HG03039 (cell line): ENCODE measurements around the gene HEXIM1.

Source experiments
- ATAC-seq: cut with Tn5 transposase; IDR thresholded peaks from one replicate; pipeline ENCODE4 v1.9.1; 2021; ENCODE audit warnings: mild to moderate bottlenecking, moderate library complexity; ENCODE audit not compliant: unreplicated experiment

The HEXIM1 gene

GRCh38 chr17:45128989-45129388 is 19.3 kb upstream of the HEXIM1 start:
- ATAC-seq = no peak

- no peak for ATAC-seq
Measured at GRCh38 chr17:45129426-45129939, 18.8 kb upstream of the HEXIM1 start.

GRCh38 chr17:45129940-45130680 is 18.2 kb upstream of the HEXIM1 start:
- ATAC-seq = no peak

- no peak for ATAC-seq
Measured at GRCh38 chr17:45130681-45131615, 17.3 kb upstream of the HEXIM1 start.

GRCh38 chr17:45131616-45132319 is 16.5 kb upstream of the HEXIM1 start:
- ATAC-seq = no peak

GRCh38 chr17:45132320-45132571 is 16.0 kb upstream of the HEXIM1 start, which contains the start of gene PLCD3:
Gene PLCD3, minus strand, starts transcription at chr17:45132515. Its CDS starts 105 bp downstream, at chr17:45132410.
- ATAC-seq = no peak

- ATAC-seq = no peak
Measured at GRCh38 chr17:45132572-45133463, 15.5 kb upstream of the HEXIM1 start.

- peak; percentile 61 for ATAC-seq
Measured at GRCh38 chr17:45135192-45135977, 12.9 kb upstream of the HEXIM1 start, which contains the start of gene ACBD4. Gene ACBD4, plus strand, starts transcription at chr17:45135687. Its CDS starts 458 bp downstream, at chr17:45136145.

- no peak for ATAC-seq
Measured at GRCh38 chr17:45135978-45136791, 12.1 kb upstream of the HEXIM1 start.

- ATAC-seq = no peak
Measured at GRCh38 chr17:45136846-45137560, 11.3 kb upstream of the HEXIM1 start.

GRCh38 chr17:45137561-45138305 is 10.5 kb upstream of the HEXIM1 start:
- ATAC-seq = no peak

- no peak for ATAC-seq
Measured at GRCh38 chr17:45138911-45139532, 9.3 kb upstream of the HEXIM1 start.

- ATAC-seq = no peak
Measured at GRCh38 chr17:45139533-45139920, 8.7 kb upstream of the HEXIM1 start.

- ATAC-seq = no peak
Measured at GRCh38 chr17:45143094-45143670, 5.1 kb upstream of the HEXIM1 start.

GRCh38 chr17:45143767-45144198 is 4.5 kb upstream of the HEXIM1 start:
- no peak for ATAC-seq
